H9 (cell line): ENCODE measurements around the gene DCST2. TPM values are rescaled to one million over a fixed set of nuclear protein-coding genes. Genes with fewer than 3 reads are reported as not detected.
A peak's percentile ranks its signal among the peaks of the same experiment; 100 is the strongest.

ENCODE experiments used
- DNase-seq: peaks from one replicate; pipeline ENCODE4 v3.0.0-alpha.2; 2017
- H2AFZ ChIP-seq: one replicate; pipeline ENCODE4 v1.6.1; 2013; ENCODE audit warnings: mild to moderate bottlenecking, low read length, control low read depth, moderate library complexity
- H2AK5ac ChIP-seq: 2 replicates; pipeline ENCODE4 v1.6.1; 2013; ENCODE audit warnings: low read length, control low read depth, mixed read lengths; ENCODE audit not compliant: insufficient read length
- H2BK120ac ChIP-seq: one replicate; pipeline ENCODE4 v1.6.1; 2013; ENCODE audit warnings: low read depth, mild to moderate bottlenecking, low read length, control low read depth, inconsistent platforms; ENCODE audit not compliant: poor library complexity, severe bottlenecking
- H2BK12ac ChIP-seq: 2 replicates; pipeline ENCODE4 v1.6.1; 2013; ENCODE audit warnings: low read length, control low read depth, mixed read lengths, low read depth; ENCODE audit not compliant: insufficient read length
- H2BK15ac ChIP-seq: 2 replicates; pipeline ENCODE4 v1.6.1; 2013; ENCODE audit warnings: low read depth, low read length, control low read depth
- H2BK20ac ChIP-seq: one replicate; pipeline ENCODE4 v1.6.1; 2013; ENCODE audit warnings: low read depth, mild to moderate bottlenecking, low read length, control low read depth, inconsistent platforms; ENCODE audit not compliant: poor library complexity, severe bottlenecking
- H2BK5ac ChIP-seq: 2 replicates; pipeline ENCODE4 v1.6.1; 2013; ENCODE audit warnings: low read length, control low read depth, mixed read lengths; ENCODE audit not compliant: insufficient read length
- H3K14ac ChIP-seq: 2 replicates; pipeline ENCODE4 v1.6.1; 2013; ENCODE audit warnings: low read length, control low read depth; ENCODE audit not compliant: insufficient read depth
- H3K18ac ChIP-seq: 2 replicates; pipeline ENCODE4 v1.6.1; 2013; ENCODE audit warnings: low read depth, mild to moderate bottlenecking, mixed read lengths, low read length, control low read depth; ENCODE audit not compliant: insufficient read length
- H3K23ac ChIP-seq: 2 replicates; pipeline ENCODE4 v1.6.1; 2013; ENCODE audit warnings: low read length, control low read depth, mixed read lengths, low read depth; ENCODE audit not compliant: insufficient read length
- H3K23me2 ChIP-seq: 2 replicates; pipeline ENCODE4 v1.6.1; 2013; ENCODE audit warnings: low read depth, mild to moderate bottlenecking, mixed read lengths, low read length, control low read depth; ENCODE audit not compliant: insufficient read length, poor library complexity, severe bottlenecking
- H3K27ac ChIP-seq: 2 replicates; pipeline ENCODE4 v1.5.1; 2013; ENCODE audit warnings: low read length, control low read depth, mixed read lengths, low read depth; ENCODE audit not compliant: insufficient read length
- H3K27me3 ChIP-seq: 2 replicates; pipeline ENCODE4 v1.6.1; 2013; ENCODE audit warnings: low read length, control low read depth, inconsistent platforms; ENCODE audit not compliant: insufficient read depth
- H3K4ac ChIP-seq: 2 replicates; pipeline ENCODE4 v1.6.1; 2013; ENCODE audit warnings: low read depth, mild to moderate bottlenecking, control low read depth, inconsistent platforms, low read length, moderate library complexity
- H3K4me1 ChIP-seq: 2 replicates; pipeline ENCODE4 v1.6.1; 2013; ENCODE audit warnings: low read length, control low read depth, inconsistent platforms; ENCODE audit not compliant: insufficient read depth
- H3K4me2 ChIP-seq: 2 replicates; pipeline ENCODE4 v1.6.1; 2013; ENCODE audit warnings: low read length, control low read depth, mixed read lengths; ENCODE audit not compliant: insufficient read length, insufficient read depth
- H3K56ac ChIP-seq: 2 replicates; pipeline ENCODE4 v1.6.1; 2013; ENCODE audit warnings: low read depth, mild to moderate bottlenecking, mixed read lengths, low read length, control low read depth; ENCODE audit not compliant: insufficient read length
- H3K79me1 ChIP-seq: 2 replicates; pipeline ENCODE4 v1.6.1; 2013; ENCODE audit warnings: low read depth, mild to moderate bottlenecking, moderate library complexity, low read length, control low read depth, inconsistent platforms; ENCODE audit not compliant: insufficient read depth, poor library complexity, severe bottlenecking
- H3K79me2 ChIP-seq: 2 replicates; pipeline ENCODE4 v1.6.1; 2013; ENCODE audit warnings: low read length, control low read depth, inconsistent platforms; ENCODE audit not compliant: insufficient read depth
- H3K9ac ChIP-seq: 2 replicates; pipeline ENCODE4 v1.6.1; 2013; ENCODE audit warnings: low read length, control low read depth, mixed read lengths; ENCODE audit not compliant: insufficient read length; ENCODE audit errors: extremely low read depth
- H3K9me3 ChIP-seq: one replicate; pipeline ENCODE4 v1.6.1; 2013; ENCODE audit warnings: low read depth, low read length, inconsistent platforms; ENCODE audit not compliant: control insufficient read depth
- H3T11ph ChIP-seq: one replicate; pipeline ENCODE4 v1.6.1; 2013; ENCODE audit warnings: mild to moderate bottlenecking, low read length, control low read depth, inconsistent platforms
- H4K20me1 ChIP-seq: one replicate; pipeline ENCODE4 v1.6.1; 2013; ENCODE audit not compliant: control insufficient read depth, insufficient read length, insufficient read depth
- H4K5ac ChIP-seq: 2 replicates; pipeline ENCODE4 v1.6.1; 2013; ENCODE audit warnings: low read depth, mild to moderate bottlenecking, mixed read lengths, low read length, control low read depth; ENCODE audit not compliant: insufficient read length
- H4K8ac ChIP-seq: replicated peaks from 2 replicates; pipeline ENCODE4 v1.6.1; 2013; ENCODE audit warnings: low read length, control low read depth, mixed read lengths, low read depth; ENCODE audit not compliant: insufficient read length
- H4K91ac ChIP-seq: 2 replicates; pipeline ENCODE4 v1.6.1; 2013; ENCODE audit warnings: low read depth, mild to moderate bottlenecking, moderate library complexity, mixed read lengths, low read length, control low read depth; ENCODE audit not compliant: insufficient read length
- H3K27ac Mint-ChIP-seq, 3 experiments: 2 replicates in 2 of 3; 3 replicates in 1 of 3; pipeline ENCODE4 v1.8.0; 2020 to 2021; ENCODE audit warnings: mixed read lengths in 3 of 3, mild to moderate bottlenecking in 1 of 3, moderate library complexity in 1 of 3
- H3K27me3 Mint-ChIP-seq: 2 replicates; pipeline ENCODE4 v1.8.0; 2021; ENCODE audit warnings: low read depth, mild to moderate bottlenecking, moderate library complexity, mixed read lengths
- H3K36me3 Mint-ChIP-seq, 3 experiments: 2 replicates in 2 of 3; 3 replicates in 1 of 3; pipeline ENCODE4 v1.8.0; 2020 to 2021; ENCODE audit warnings: low read depth in 3 of 3, mixed read lengths in 3 of 3; ENCODE audit not compliant: insufficient read depth in 1 of 3
- H3K4me1 Mint-ChIP-seq, 2 experiments: 2 replicates each; pipeline ENCODE4 v1.8.0; 2020; ENCODE audit warnings: mixed read lengths in 2 of 2
- H3K4me3 Mint-ChIP-seq, 2 experiments: 2 replicates in 1 of 2; 3 replicates in 1 of 2; pipeline ENCODE4 v1.8.0; 2020 to 2021; ENCODE audit warnings: mild to moderate bottlenecking in 2 of 2, mixed read lengths in 2 of 2, moderate library complexity in 1 of 2
- H3K9me3 Mint-ChIP-seq, 2 experiments: 2 replicates in 1 of 2; 3 replicates in 1 of 2; pipeline ENCODE4 v1.8.0; 2020; ENCODE audit warnings: mild to moderate bottlenecking in 2 of 2, mixed read lengths in 2 of 2, moderate library complexity in 1 of 2
- CTCF ChIP-seq: fragments of 200-600 bp; sonication (generic); conservative IDR thresholded peaks from 3 replicates; pipeline ENCODE4 v1.8.0; 2021; ENCODE audit warnings: antibody characterized with exemption, mild to moderate bottlenecking
- WGBS: extraction: QIAGEN DNeasy Blood & Tissue Kit; methylation state at CpG from one replicate; pipeline ENCODE4 v1.1.7; 2013; ENCODE audit warnings: missing lambda C conversion rate, low lambda C conversion rate, mixed read lengths; ENCODE audit not compliant: insufficient read length; ENCODE audit errors: extremely low coverage; 5-methylcytosine and 5-hydroxymethylcytosine counted together
- total RNA-seq: library from RNA; stranded (reverse); gene quantifications from 2 replicates; pipeline ENCODE4 v1.2.1, GENCODE V29; 2021

DCST2 gene
- total RNA-seq, 1 experiment from 2014 or later, result 0.35 TPM

DNA sequence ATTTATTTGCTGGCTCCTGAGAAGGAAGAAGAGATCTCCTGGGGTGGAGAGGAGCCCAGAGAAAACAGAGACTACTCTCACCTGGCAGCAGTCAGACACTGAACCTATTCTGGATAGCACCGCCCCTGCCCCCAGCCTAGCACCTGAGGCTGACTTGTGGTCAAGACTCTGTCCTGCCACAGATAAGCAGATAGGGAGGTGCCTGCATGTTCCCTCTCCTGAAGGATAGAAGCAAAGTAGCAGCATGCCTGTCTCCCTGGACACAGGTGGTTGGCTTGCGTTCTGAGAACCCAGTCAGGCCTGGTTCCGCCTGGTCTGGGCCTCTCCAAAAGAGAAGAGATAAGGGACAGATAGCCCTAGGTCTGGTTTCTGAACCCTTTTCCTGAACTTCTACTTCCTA lies 43.8 kb upstream of the DCST2 start:
- no peak for DNase-seq
- H3K9me3 ChIP-seq, result no peaks in the 10 kb centered on the region
- Mint-ChIP-seq H3K27me3 (peaks cover 89% of the 10 kb centered on the region), H3K4me1 (peaks cover 34 to 50% of the 10 kb centered on the region in 2 experiments), H3K9me3 (peaks cover 0 to 6% of the 10 kb centered on the region in 2 experiments; a peak in 2 of 5 replicates), H3K27ac (no peak overlapping the region), H3K36me3 (no peaks in the 10 kb centered on the region), H3K4me3 (peak overlapping the region in 1 of 2 experiments; percentile 0; a peak in 1 of 5 replicates)
- no peak overlapping the region for H3K27ac ChIP-seq
- no peak overlapping the region for H3T11ph ChIP-seq
- no peak overlapping the region for H3K9ac ChIP-seq
- H3K4me2 ChIP-seq, result no peak overlapping the region
- no peak overlapping the region for H2BK20ac ChIP-seq
- H2AFZ ChIP-seq, result no peak overlapping the region
- no peak overlapping the region for H2AK5ac ChIP-seq
- H4K91ac ChIP-seq, result no peak overlapping the region
- no peak overlapping the region for H3K56ac ChIP-seq
- H2BK120ac ChIP-seq, result no peak overlapping the region
- no peak for TF ChIP-seq CTCF
- no peaks in the 10 kb centered on the region for H4K20me1 ChIP-seq
- no CpG with 5 or more reads among the region's 3 CpGs for WGBS
- no peak overlapping the region for H3K14ac ChIP-seq
- H2BK12ac ChIP-seq, result no peak overlapping the region
- no peak overlapping the region for H2BK15ac ChIP-seq
- H3K27me3 ChIP-seq, result peaks cover 32% of the 10 kb centered on the region
- no peaks in the 10 kb centered on the region for H3K79me1 ChIP-seq
- H2BK5ac ChIP-seq, result no peak overlapping the region
- no peak overlapping the region for H4K8ac ChIP-seq
- H3K23me2 ChIP-seq, result peaks cover 21% of the 10 kb centered on the region
- no peak overlapping the region for H4K5ac ChIP-seq
- H3K4ac ChIP-seq, result no peak overlapping the region
- no peaks in the 10 kb centered on the region for H3K79me2 ChIP-seq
- no peak overlapping the region for H3K23ac ChIP-seq
- no peaks in the 10 kb centered on the region; the same call in 1 of the 2 replicates for H3K4me1 ChIP-seq
- no peak overlapping the region for H3K18ac ChIP-seq
